ENCODE results near the gene OVAAL.
"Not testable (repeated sequence)": the region's sequence is repeated elsewhere in the genome, so short reads cannot be mapped to it uniquely, and the experiment has no call there.

OVAAL gene

DNA sequence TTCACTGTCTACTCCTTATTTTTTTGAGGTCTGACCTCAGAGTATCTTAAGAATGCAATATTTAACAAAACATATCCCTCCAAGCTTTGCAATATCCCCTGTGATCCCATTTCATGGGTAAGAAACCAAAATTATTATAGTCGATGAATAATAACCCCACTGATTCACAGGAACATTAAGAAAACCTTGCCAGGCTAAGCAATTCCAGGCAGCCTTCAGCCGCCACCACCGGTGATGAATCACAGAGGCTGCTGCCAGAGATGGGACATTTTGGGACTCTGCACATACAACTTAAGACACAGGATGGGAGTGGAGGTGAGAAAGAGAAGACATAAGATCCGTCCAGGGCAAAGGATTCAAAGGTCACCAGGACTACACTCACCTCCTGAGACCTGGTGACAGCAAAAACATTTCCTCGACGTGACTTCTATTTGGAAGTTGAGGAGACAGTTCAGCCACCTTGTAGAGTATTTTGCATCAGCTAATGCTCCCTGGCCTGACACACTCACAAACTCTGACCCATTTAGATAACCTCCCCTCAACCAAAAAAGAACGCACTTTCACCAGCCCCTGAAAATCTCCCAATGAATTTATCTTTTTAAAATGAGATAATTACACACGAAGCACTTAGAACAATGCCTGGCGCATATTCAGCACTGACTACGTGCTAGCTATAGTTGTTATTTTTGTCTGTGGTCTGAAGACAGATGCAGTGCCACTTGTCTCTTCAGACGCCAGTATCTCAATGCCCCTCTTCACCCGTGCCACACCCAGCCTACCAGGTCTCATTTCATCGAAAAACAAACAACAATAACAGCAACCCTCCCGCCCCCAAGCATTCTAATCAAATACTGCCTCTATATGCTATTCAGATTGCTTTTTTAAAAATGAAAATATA is 17.8 kb upstream of the OVAAL start:
- no peak for DNase-seq (ENCODE audit: low read depth, low spot score)

DNA sequence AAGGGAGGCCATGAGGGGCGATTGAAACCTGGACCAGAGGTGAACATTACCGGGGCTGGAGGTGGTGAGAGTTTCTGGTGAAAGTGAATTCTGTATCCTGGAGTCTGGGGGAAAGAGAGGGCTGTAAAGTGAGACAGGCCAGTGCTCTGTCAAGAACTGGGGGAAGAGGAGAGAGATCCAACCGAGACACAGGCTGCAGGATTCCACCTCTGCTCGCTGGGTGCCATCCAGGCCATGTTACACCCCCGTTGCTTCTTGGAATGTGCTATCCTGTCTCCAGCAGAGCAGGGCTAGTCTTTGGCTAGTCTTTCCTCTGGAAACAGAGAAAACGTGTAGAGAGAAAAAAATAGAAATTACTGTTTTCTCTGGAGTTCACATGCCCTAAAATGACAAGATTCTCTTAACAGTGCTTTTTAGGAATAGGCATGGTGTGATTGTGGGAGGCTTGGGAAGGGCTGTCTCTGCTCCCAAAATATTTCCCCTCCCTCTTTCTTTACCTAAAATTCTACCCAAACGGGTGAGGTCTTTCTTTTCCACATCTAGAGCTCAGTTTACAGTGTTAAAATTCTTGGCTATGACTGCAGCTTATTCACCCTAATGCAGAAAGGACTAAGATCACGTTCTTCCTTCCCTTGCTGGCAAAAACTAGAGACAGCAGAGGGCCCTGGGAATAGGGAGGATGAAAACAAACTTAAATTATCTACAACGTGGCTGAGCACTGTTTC is 16.5 kb upstream of the OVAAL start:
- DNase-seq (ENCODE audit: low read depth, low spot score), result no peak

- no peak for DNase-seq (ENCODE audit: low read depth, low spot score)
Measured at GRCh38 chr1:180542838-180543145, 16.0 kb upstream of the OVAAL start.

DNA sequence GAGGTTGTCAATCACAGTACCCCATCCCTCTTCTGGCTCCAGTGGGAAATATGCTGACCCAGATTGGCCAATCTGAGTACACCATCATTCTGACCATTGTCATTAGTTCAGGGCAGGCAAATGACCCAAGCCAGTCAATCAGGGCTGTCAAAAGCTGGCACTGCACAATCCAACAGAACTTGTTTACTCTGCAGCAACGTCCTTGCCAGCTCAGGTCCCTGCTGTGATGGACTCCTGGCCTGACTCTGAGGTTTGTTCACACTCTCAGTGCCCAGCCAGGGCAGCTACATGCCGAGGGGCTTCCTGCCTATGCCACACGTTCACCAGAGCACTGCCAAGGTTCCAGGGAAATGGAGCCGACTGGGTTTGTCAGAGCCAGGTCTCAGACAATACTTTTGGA is 14.7 kb upstream of the OVAAL start:
- no peak for DNase-seq (ENCODE audit: low read depth, low spot score)

GRCh38 chr1:180545991-180546390 is 12.8 kb upstream of the OVAAL start:
- no peak for DNase-seq (ENCODE audit: low read depth, low spot score)

GRCh38 chr1:180548686-180549317 is 10.0 kb upstream of the OVAAL start:
- DNase-seq (ENCODE audit: low read depth, low spot score), result no peak

GRCh38 chr1:180549770-180550169 is 9.0 kb upstream of the OVAAL start:
- DNase-seq (ENCODE audit: low read depth, low spot score), result not testable (repeated sequence)

- no peak for DNase-seq (ENCODE audit: low read depth, low spot score)
Measured at GRCh38 chr1:180550241-180550640, 8.5 kb upstream of the OVAAL start.

GRCh38 chr1:180551997-180552396 is 6.8 kb upstream of the OVAAL start:
- no peak for DNase-seq (ENCODE audit: low read depth, low spot score)

- not testable (repeated sequence) for DNase-seq (ENCODE audit: low read depth, low spot score)
Measured at GRCh38 chr1:180553046-180553445, 5.7 kb upstream of the OVAAL start.

GRCh38 chr1:180555411-180555810 is 3.4 kb upstream of the OVAAL start:
- DNase-seq (ENCODE audit: low read depth, low spot score), result no peak

- DNase-seq (ENCODE audit: low read depth, low spot score), result no peak
Measured at GRCh38 chr1:180560200-180560867, 1.6 kb downstream of the OVAAL start.

DNA sequence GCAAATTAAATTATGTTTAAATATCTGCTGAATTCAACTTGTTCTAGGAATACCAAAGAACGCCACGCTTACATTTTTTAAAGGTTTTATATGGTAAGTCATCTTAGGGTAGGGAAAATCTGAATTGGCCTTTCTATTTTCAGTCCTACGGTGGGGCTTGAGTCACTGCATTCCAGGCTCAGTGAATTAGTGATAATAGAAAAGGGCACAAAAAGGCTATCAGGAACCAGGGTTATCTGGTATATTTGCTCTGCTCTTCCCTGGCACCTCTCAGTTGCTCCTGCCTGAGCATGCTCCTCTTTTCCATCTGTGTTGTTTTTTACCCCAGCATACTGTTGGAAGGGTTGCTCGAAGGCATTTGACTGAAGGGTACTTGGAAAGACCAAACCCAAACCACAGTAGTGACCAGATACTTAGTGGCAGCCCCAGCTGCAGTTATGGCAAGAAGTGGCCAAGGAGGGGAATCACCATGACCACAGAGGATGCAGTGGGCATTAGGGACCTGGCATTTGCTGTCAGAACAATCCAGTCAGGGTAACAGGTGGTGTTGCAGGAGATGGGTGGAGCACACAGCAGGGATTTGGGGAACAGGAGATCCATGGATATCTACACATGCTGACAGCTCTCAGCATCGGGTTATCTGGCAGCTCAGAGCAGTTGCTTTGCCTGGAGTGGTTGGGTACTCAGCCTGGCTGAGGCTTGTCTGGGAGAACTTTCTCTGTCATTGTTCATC is 2.3 kb downstream of the OVAAL start:
- no peak for DNase-seq (ENCODE audit: low read depth, low spot score)

DNA sequence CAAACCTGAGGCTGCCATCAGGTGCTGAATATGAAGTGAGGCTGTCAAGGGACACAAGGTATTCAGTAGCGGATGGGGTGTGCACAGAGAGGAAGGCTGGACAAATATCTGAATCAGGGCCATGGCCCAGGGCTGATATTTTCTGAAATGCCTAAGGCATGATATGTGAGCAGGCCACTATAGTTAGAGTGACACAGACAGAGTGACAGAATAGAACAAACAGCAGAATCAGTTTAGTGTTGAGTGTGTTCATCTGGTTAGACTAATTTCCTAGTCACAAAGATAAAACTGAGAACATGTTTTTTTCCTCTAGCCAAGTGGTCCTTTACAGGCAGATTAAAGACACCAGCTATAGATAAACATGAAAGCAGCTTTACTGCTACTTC is 3.9 kb downstream of the OVAAL start:
- DNase-seq (ENCODE audit: low read depth, low spot score), result no peak

DNA sequence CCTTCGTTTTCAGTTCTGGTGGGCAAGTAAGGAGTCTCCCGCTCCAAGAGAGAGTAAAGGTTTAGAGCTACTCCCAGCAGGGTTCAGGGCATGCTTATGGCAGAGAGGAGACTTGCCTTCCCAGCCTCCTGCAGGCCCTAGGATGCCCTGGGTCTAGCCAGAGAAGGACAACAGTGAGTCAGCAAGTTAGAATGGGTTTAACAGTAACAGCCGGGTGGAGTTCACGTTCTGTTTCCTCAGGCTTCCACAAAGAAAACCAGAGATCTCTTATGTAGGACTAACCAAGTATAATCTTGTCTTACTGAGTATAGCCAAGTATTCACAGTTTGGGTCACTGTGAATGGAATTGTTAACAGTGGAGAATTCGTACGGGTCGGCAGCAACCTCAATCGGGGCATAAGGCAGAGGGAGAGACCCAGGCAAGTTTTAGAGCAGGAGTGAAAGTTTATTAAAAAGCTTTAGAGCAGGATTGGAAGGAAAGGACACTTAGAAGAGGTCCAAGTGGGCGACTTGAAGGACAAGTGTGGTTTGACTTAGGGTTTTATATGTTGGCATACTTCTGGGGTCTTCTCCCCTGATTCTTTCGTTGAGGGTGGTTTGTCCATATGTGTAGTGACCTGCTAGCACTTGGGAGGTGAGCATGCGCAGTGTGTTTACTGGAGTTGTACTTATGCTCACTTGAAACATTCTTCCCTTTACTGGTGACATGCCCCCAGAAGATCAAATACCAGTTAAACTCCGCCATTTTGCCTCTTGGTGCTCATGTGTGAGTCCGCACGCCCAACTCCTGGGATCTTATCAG is 4.5 kb downstream of the OVAAL start:
- peak; percentile 24 for DNase-seq (ENCODE audit: low read depth, low spot score)

DNA sequence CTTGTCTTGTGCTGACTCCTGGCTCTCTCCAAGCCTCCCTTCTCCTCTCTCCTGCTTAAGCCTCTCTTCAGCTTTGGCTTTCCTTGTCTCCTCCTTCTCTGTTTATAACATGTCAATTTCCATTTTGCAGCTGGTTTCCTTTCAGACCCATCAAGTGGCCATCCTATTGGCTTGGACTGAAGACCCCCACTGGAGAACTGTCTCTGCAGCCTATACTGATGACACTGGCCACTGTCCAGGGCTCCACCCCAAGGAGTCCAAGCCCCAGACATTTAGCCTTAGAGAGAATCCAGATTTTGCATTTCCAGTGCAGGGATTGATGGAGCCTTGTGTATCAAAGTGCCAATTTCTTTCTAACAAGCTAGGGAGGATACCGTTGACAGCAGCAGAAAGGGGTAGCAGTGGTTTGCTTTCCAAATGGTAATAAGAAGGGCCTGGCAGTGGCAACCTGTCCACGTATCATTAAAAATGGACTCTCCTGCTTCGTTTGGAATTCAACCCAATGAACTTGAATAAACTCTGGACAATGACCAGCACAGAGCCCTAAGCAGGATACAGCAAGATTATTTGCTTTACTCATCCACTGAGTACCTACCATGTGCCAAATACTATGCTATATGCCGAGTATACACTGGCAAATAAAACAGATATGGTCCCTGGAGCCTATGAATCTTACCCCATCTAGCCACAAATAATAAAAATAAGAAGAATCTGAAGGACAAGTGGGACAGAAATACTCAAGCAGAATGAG is 6.5 kb downstream of the OVAAL start:
- DNase-seq (ENCODE audit: low read depth, low spot score), result no peak

GRCh38 chr1:180566026-180566425 is 7.3 kb downstream of the OVAAL start:
- no peak for DNase-seq (ENCODE audit: low read depth, low spot score)

- DNase-seq (ENCODE audit: low read depth, low spot score), result no peak
Measured at GRCh38 chr1:180566495-180566894, 7.7 kb downstream of the OVAAL start.

- no peak for DNase-seq (ENCODE audit: low read depth, low spot score)
Measured at GRCh38 chr1:180567654-180568053, 8.9 kb downstream of the OVAAL start.

- DNase-seq (ENCODE audit: low read depth, low spot score), result no peak
Measured at GRCh38 chr1:180568184-180568583, 9.4 kb downstream of the OVAAL start.
